Stimulated activated CD4-positive, alpha-beta T cell treated with anti-CD3 and anti-CD28 coated beads, Interleukin-2, amount 100 ng/mL, for 4 hours (primary cell): ENCODE data around the gene COLEC12.

Experiments
- DNase-seq: peaks from one replicate; pipeline ENCODE4 v3.0.0-alpha.2; 2020; ENCODE audit warnings: low read depth

Gene COLEC12

GRCh38 chr18:384897-385296 lies 115.6 kb downstream of the COLEC12 start:
- DNase-seq: no peak

GRCh38 chr18:383135-383534 lies 117.4 kb downstream of the COLEC12 start:
- DNase-seq: no peak

- DNase-seq: no peak
These were observed 118.0 kb downstream of the COLEC12 start for GRCh38 chr18:382423-382984.

GRCh38 chr18:379681-380330 lies 120.7 kb downstream of the COLEC12 start:
- DNase-seq: no peak

- DNase-seq: no peak
These were observed 122.4 kb downstream of the COLEC12 start for GRCh38 chr18:378079-378478.

- DNase-seq: no peak
These were observed 123.4 kb downstream of the COLEC12 start for GRCh38 chr18:377088-377487.

GRCh38 chr18:376311-376710 lies 124.2 kb downstream of the COLEC12 start:
- no peak for DNase-seq

- DNase-seq: no peak
These were observed 125.8 kb downstream of the COLEC12 start for GRCh38 chr18:374721-375168.

- no peak for DNase-seq
These were observed 126.7 kb downstream of the COLEC12 start for GRCh38 chr18:373780-374179.

GRCh38 chr18:371609-371982 lies 128.9 kb downstream of the COLEC12 start:
- DNase-seq: no peak

GRCh38 chr18:370751-371608 lies 129.5 kb downstream of the COLEC12 start:
- no peak for DNase-seq

GRCh38 chr18:369224-370015 lies 131.1 kb downstream of the COLEC12 start:
- no peak for DNase-seq

GRCh38 chr18:366466-367061 lies 133.9 kb downstream of the COLEC12 start:
- DNase-seq: no peak

GRCh38 chr18:365651-366050 lies 134.8 kb downstream of the COLEC12 start:
- no peak for DNase-seq

GRCh38 chr18:364256-364826 lies 136.2 kb downstream of the COLEC12 start:
- DNase-seq: no peak

- no peak for DNase-seq
These were observed 137.0 kb downstream of the COLEC12 start for GRCh38 chr18:363301-364085.

- DNase-seq: no peak
These were observed 137.9 kb downstream of the COLEC12 start for GRCh38 chr18:362311-363290.

GRCh38 chr18:361941-362310 lies 138.6 kb downstream of the COLEC12 start:
- DNase-seq: no peak

GRCh38 chr18:361100-361732 lies 139.3 kb downstream of the COLEC12 start:
- DNase-seq: no peak
